A549 (cell line): ENCODE results near the gene GRIA3. TPM values are rescaled to one million over a fixed set of nuclear protein-coding genes. Genes with fewer than 3 reads are reported as not detected.

ENCODE experiments used
- ATAC-seq, 2 experiments: fragments of 200-7000 bp in 1 of 2; fragments of >200 bp in 1 of 2; cut with Nextera tagmentation in 1 of 2; cut with Tn5 transposase in 1 of 2; 3 replicates each; pipeline versions ENCODE4 v1.8.0 to v1.9.1; 2018 to 2020; ENCODE audit warnings: mild to moderate bottlenecking in 1 of 2, moderate library complexity in 1 of 2
- CTCF ChIA-PET: fragments of 300-600 bp; sonication (Branson Sonifier 250); formaldehyde crosslinking; extraction: SDS; loops from one replicate; lab custom pipeline; 2021; ENCODE audit warnings: antibody characterized with exemption, inconsistent platforms; lab: Yijun Ruan, JAX
- POLR2A ChIA-PET: fragments of 350-600 bp; formaldehyde crosslinking; extraction: SDS; loops from one replicate; lab custom pipeline; 2021; ENCODE audit warnings: antibody characterized with exemption, inconsistent platforms; lab: Yijun Ruan, JAX
- DNase-seq, 2 experiments: peaks; one replicate each; pipeline versions ENCODE4 v3.0.0 to v3.0.0-alpha.2; 2011 to 2016; ENCODE audit warnings: low read depth in 1 of 2, low spot score in 1 of 2
- FAIRE-seq: peaks from 2 replicates; lab custom pipeline; 2011; peaks lifted over from hg19 to GRCh38; lab: Jason Lieb, UNC
- H3K27ac ChIP-seq, 2 experiments: fragments of >200 bp; sonication (Bioruptor Twin); formaldehyde crosslinking; 3 replicates each; pipeline ENCODE4 v1.5.1; 2016 to 2017
- H3K4me1 ChIP-seq: fragments of >200 bp; sonication (Bioruptor Twin); formaldehyde crosslinking; 3 replicates; pipeline ENCODE4 v1.6.1; 2016
- H3K4me2 ChIP-seq: fragments of >200 bp; sonication (Bioruptor Twin); formaldehyde crosslinking; 3 replicates; pipeline ENCODE4 v1.6.1; 2016
- H3K4me3 ChIP-seq: fragments of >200 bp; sonication (Bioruptor Twin); formaldehyde crosslinking; 3 replicates; pipeline ENCODE4 v1.5.1; 2016
- H3K9me3 ChIP-seq: fragments of >200 bp; sonication (Bioruptor Twin); formaldehyde crosslinking; 3 replicates; pipeline ENCODE4 v1.6.1; 2016
- CHD4 ChIP-seq: fragments of 200-600 bp; sonication (generic); IDR thresholded peaks from 2 replicates; pipeline ENCODE4 v1.6.1; 2016; ENCODE audit warnings: antibody characterized with exemption, mild to moderate bottlenecking, borderline replicate concordance
- CTCF ChIP-seq: fragments of >200 bp; sonication (Bioruptor Twin); formaldehyde crosslinking; IDR thresholded peaks from 3 replicates; pipeline ENCODE4 v1.5.1; 2016
- EHF ChIP-seq: fragments of 250-450 bp; sonication (Bioruptor Pico); IDR thresholded peaks from 2 replicates; pipeline ENCODE4 v1.5.0; 2020; ENCODE audit warnings: mild to moderate bottlenecking
- ELK1 ChIP-seq: fragments of 150-350 bp; IDR thresholded peaks from 2 replicates; pipeline ENCODE4 v1.6.1; 2014; ENCODE audit warnings: low read depth, mild to moderate bottlenecking, low read length
- FOSL2 ChIP-seq, 2 experiments: fragments of 450-650 bp in 1 of 2; fragments of >200 bp in 1 of 2; sonication (Bioruptor Twin) in 1 of 2; formaldehyde crosslinking; IDR thresholded peaks; 2 replicates each; pipeline versions ENCODE4 v1.5.0 to v1.6.1; 2016 to 2020; ENCODE audit warnings: mild to moderate bottlenecking in 1 of 2, moderate library complexity in 1 of 2
- HDAC2 ChIP-seq: fragments of 200-600 bp; sonication (generic); IDR thresholded peaks from 2 replicates; pipeline ENCODE4 v1.6.1; 2016
- HES2 ChIP-seq: fragments of >200 bp; sonication (Bioruptor Twin); formaldehyde crosslinking; IDR thresholded peaks from 2 replicates; pipeline ENCODE4 v1.6.1; 2016
- HOXB5 ChIP-seq: fragments of 250-450 bp; sonication (Bioruptor Pico); IDR thresholded peaks from 2 replicates; pipeline ENCODE4 v1.5.0; 2020; ENCODE audit warnings: mild to moderate bottlenecking, moderate library complexity
- KDM5A ChIP-seq: fragments of 200-600 bp; sonication (generic); IDR thresholded peaks from 2 replicates; pipeline ENCODE4 v1.6.1; 2016; ENCODE audit warnings: antibody characterized with exemption, mild to moderate bottlenecking
- MAFK ChIP-seq: fragments of 450-650 bp; IDR thresholded peaks from 2 replicates; pipeline ENCODE4 v1.6.1; 2014; ENCODE audit not compliant: partially characterized antibody
- MAX ChIP-seq: IDR thresholded peaks from 2 replicates; pipeline ENCODE4 v1.6.1; 2012
- MAZ ChIP-seq: fragments of 150-350 bp; IDR thresholded peaks from 2 replicates; pipeline ENCODE4 v1.6.1; 2014; ENCODE audit warnings: antibody characterized with exemption, low read depth, low read length, borderline replicate concordance
- MYC ChIP-seq: IDR thresholded peaks from 2 replicates; pipeline ENCODE4 v1.6.1; 2012; ENCODE audit warnings: mild to moderate bottlenecking, inconsistent platforms, low read length, improper control_type of control experiment, borderline replicate concordance
- POLR2A ChIP-seq: IDR thresholded peaks from 2 replicates; pipeline ENCODE4 v1.6.1; 2012; ENCODE audit warnings: mild to moderate bottlenecking, low read length
- POLR2AphosphoS2 ChIP-seq: conservative IDR thresholded peaks from 2 replicates; pipeline ENCODE4 v1.6.1; 2012; ENCODE audit warnings: low read length, improper control_type of control experiment, inconsistent platforms
- REST ChIP-seq: fragments of 200-600 bp; sonication (generic); IDR thresholded peaks from 2 replicates; pipeline ENCODE4 v1.6.1; 2016; ENCODE audit warnings: antibody characterized with exemption, mild to moderate bottlenecking, moderate library complexity
- RFX5 ChIP-seq: fragments of 450-650 bp; IDR thresholded peaks from 2 replicates; pipeline ENCODE4 v1.7.1; 2014; ENCODE audit warnings: antibody characterized with exemption, mild to moderate bottlenecking, moderate library complexity
- RNF2 ChIP-seq: fragments of 200-600 bp; sonication (generic); IDR thresholded peaks from 2 replicates; pipeline ENCODE4 v1.6.1; 2016; ENCODE audit warnings: low read depth, mild to moderate bottlenecking, antibody characterized with exemption, moderate library complexity, borderline replicate concordance
- SMC3 ChIP-seq: fragments of >200 bp; sonication (Bioruptor Twin); formaldehyde crosslinking; IDR thresholded peaks from 3 replicates; pipeline ENCODE4 v1.6.1; 2018; ENCODE audit warnings: inconsistent platforms
- ZC3H11A ChIP-seq: fragments of 450-650 bp; IDR thresholded peaks from 2 replicates; pipeline ENCODE4 v1.6.1; 2014; ENCODE audit warnings: antibody characterized with exemption, mild to moderate bottlenecking
- WGBS: methylation state at CpG from one replicate; pipeline ENCODE4 v1.1.6; 2017; ENCODE audit errors: missing lambda C conversion rate; 5-methylcytosine and 5-hydroxymethylcytosine counted together
- polyA plus RNA-seq, 4 experiments: library from polyadenylated mRNA; depleted of rRNA in 3 of 4; stranded (reverse); fragments of >200 nt; fragmentation: RNase III in 1 of 4; extraction: RNeasy Plus Mini Kit Qiagen cat#74134 plus additional on column Dnase treatment in 1 of 4; gene quantifications; 2 replicates in 3 of 4; 3 replicates in 1 of 4; pipeline ENCODE4 v1.2.3, GENCODE V29; 2011 to 2017
- TF ChIP-seq, protein P1 (sequence below): fragments of 450-650 bp; IDR thresholded peaks from 2 replicates; pipeline ENCODE4 v1.6.1; 2014; ENCODE audit warnings: antibody characterized with exemption
- TF ChIP-seq, protein P2 (sequence below): IDR thresholded peaks from 2 replicates; pipeline ENCODE4 v1.6.1; 2012

GRIA3 gene
- polyA plus RNA-seq, 2 of the 4 experiments (the other 2 are of a cell fraction): not detected

GRCh38 chrX:123140904-123141303 is 43.2 kb upstream of the GRIA3 start (continued):
- TF ChIP-seq REST (no peak), KDM5A (no peak), SMC3 (no peak)

- CTCF ChIA-PET: no interaction called here
- POLR2A ChIA-PET: no interaction called here
- H3K27ac ChIP-seq: no peak overlapping the region
- no peak for DNase-seq
- H3K4me3 ChIP-seq: no peak overlapping the region
- H3K4me2 ChIP-seq: no peak overlapping the region
- no peak for ATAC-seq
- WGBS: 63% methylated on average over 7 of the region's 7 CpGs
- TF ChIP-seq EHF (CRISPR knock-in tag) (no peak), ZC3H11A (no peak), ELK1 (no peak), MAFK (no peak), POLR2AphosphoS2 (no peak), CTCF (no peak), MYC (no peak), HES2 (no peak), FOSL2 (IDR thresholded peaks at IDR 0.05) (no peak), FOSL2 (CRISPR knock-in tag; IDR thresholded peaks at IDR 0.05) (no peak), CHD4 (no peak), MAZ (no peak)
- no peak for FAIRE-seq
- no peaks in the 10 kb centered on the region for H3K4me1 ChIP-seq
- no peaks in the 10 kb centered on the region for H3K9me3 ChIP-seq
Measured at GRCh38 chrX:123153846-123154335, 30.2 kb upstream of the GRIA3 start.

- H3K4me3 ChIP-seq: no peak overlapping the region
- 12% methylated on average over 1 of the region's 1 CpG for WGBS
- POLR2A ChIA-PET: no interaction called here
- no peak overlapping the region for H3K4me2 ChIP-seq
- DNase-seq (no peak), ATAC-seq (no peak), FAIRE-seq (no peak)
- CTCF ChIA-PET: no interaction called here
- H3K27ac ChIP-seq: no peak overlapping the region
- no peaks in the 10 kb centered on the region for H3K4me1 ChIP-seq
- no peaks in the 10 kb centered on the region for H3K9me3 ChIP-seq
- no peak for TF ChIP-seq POLR2A
- TF ChIP-seq MAX: no peak
- no peak for TF ChIP-seq HDAC2
- TF ChIP-seq HOXB5 (CRISPR knock-in tag): no peak
- no peak for TF ChIP-seq KDM5A
- TF ChIP-seq, protein P1, sequence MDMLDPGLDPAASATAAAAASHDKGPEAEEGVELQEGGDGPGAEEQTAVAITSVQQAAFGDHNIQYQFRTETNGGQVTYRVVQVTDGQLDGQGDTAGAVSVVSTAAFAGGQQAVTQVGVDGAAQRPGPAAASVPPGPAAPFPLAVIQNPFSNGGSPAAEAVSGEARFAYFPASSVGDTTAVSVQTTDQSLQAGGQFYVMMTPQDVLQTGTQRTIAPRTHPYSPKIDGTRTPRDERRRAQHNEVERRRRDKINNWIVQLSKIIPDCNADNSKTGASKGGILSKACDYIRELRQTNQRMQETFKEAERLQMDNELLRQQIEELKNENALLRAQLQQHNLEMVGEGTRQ: no peak
- no peak for TF ChIP-seq FOSL2 (IDR thresholded peaks at IDR 0.05)
- no peak for TF ChIP-seq FOSL2 (CRISPR knock-in tag; IDR thresholded peaks at IDR 0.05)
- no peak for TF ChIP-seq RNF2
- TF ChIP-seq CTCF: no peak
- TF ChIP-seq, protein P2, sequence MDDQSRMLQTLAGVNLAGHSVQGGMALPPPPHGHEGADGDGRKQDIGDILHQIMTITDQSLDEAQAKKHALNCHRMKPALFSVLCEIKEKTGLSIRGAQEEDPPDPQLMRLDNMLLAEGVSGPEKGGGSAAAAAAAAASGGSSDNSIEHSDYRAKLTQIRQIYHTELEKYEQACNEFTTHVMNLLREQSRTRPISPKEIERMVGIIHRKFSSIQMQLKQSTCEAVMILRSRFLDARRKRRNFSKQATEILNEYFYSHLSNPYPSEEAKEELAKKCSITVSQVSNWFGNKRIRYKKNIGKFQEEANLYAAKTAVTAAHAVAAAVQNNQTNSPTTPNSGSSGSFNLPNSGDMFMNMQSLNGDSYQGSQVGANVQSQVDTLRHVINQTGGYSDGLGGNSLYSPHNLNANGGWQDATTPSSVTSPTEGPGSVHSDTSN: no peak
- TF ChIP-seq RFX5: no peak
Measured at GRCh38 chrX:123155327-123155726, 28.8 kb upstream of the GRIA3 start.
